Stomach (tissue), 9 donors: ENCODE results near the gene SYNGR3. TPM values are rescaled to one million over a fixed set of nuclear protein-coding genes. Genes with fewer than 3 reads are reported as not detected.

ENCODE experiments used
- DNase-seq, 2 donors: peaks; one replicate each; pipeline versions ENCODE4 v3.0.0 to v3.0.0-alpha.2; 2013 to 2019
- H3K27ac ChIP-seq, 5 donors: fragments of 200-600 bp in 4 of 5; sonication (generic) in 4 of 5; one replicate each; pipeline ENCODE4 v1.5.1; 2013 to 2019; ENCODE audit warnings: mild to moderate bottlenecking in 1 of 5, moderate library complexity in 1 of 5
- H3K27me3 ChIP-seq, 3 donors: fragments of 200-600 bp; sonication (generic); one replicate each; pipeline ENCODE4 v1.5.1; 2017 to 2019; ENCODE audit warnings: mixed run types in 1 of 3
- H3K36me3 ChIP-seq, 4 donors: fragments of 200-600 bp; sonication (generic); 1 replicate in 3 of 4; 2 replicates in 1 of 4; pipeline ENCODE4 v1.5.1; 2016 to 2019
- H3K4me1 ChIP-seq, 4 donors: fragments of 200-600 bp; sonication (generic); one replicate each; pipeline ENCODE4 v1.5.1; 2016 to 2019
- H3K4me3 ChIP-seq, 4 donors: fragments of 200-600 bp; sonication (generic) in 3 of 4; one replicate each; pipeline ENCODE4 v1.5.1; 2016 to 2019; ENCODE audit warnings: mild to moderate bottlenecking in 1 of 4
- H3K9me3 ChIP-seq, 4 donors: fragments of 200-600 bp; sonication (generic); one replicate each; pipeline ENCODE4 v1.5.1; 2016 to 2019
- EP300 ChIP-seq: sonication (generic); formaldehyde crosslinking; IDR thresholded peaks from one replicate; pipeline ENCODE4 v1.6.1; 2017; ENCODE audit warnings: antibody characterized with exemption
- POLR2A ChIP-seq, 4 donors: fragments of 450-650 bp; IDR thresholded peaks; one replicate each; pipeline ENCODE4 v1.6.1; 2016; ENCODE audit warnings: antibody characterized with exemption in 4 of 4, control low read depth in 2 of 4, mild to moderate bottlenecking in 1 of 4, moderate library complexity in 1 of 4
- POLR2AphosphoS5 ChIP-seq, 3 donors: sonication (generic); formaldehyde crosslinking; IDR thresholded peaks; one replicate each; pipeline ENCODE4 v1.6.1; 2016; ENCODE audit warnings: antibody characterized with exemption in 3 of 3
- WGBS, 5 donors: extraction: QIAGEN DNeasy Blood & Tissue Kit in 3 of 5; methylation state at CpG; one replicate each; pipeline versions ENCODE4 v1.1.5 to v1.1.7; 2013 to 2018; 5-methylcytosine and 5-hydroxymethylcytosine counted together
- intact Hi-C: fragments of 100-400 bp; cut with DNase I; formaldehyde crosslinking; loops from one replicate; pipeline ENCODE4 v1.15.1; 2023; ENCODE audit warnings: low total_unique reads
- polyA plus RNA-seq, 3 donors: library from polyadenylated mRNA; stranded (reverse); fragments of 200-250 nt; gene quantifications; one replicate each; pipeline ENCODE4 v1.2.3, GENCODE V29; 2013
- total RNA-seq, 5 donors: library from RNA; depleted of rRNA; stranded (reverse); fragments of >200 nt; gene quantifications; one replicate each; pipeline versions ENCODE4 v1.1.0 to v1.2.3, GENCODE V29; 2014 to 2016
- TF ChIP-seq, protein P1 (sequence below), 7 experiments: fragments of 450-650 bp in 4 of 7; fragments of 200-600 bp in 3 of 7; sonication (generic) in 3 of 7; IDR thresholded peaks; one replicate each; pipeline ENCODE4 v1.5.1; 2016 to 2019; ENCODE audit warnings: antibody characterized with exemption in 7 of 7, control low read depth in 2 of 7, mild to moderate bottlenecking in 1 of 7
- donor health status: healthy with polysubstance abuse.
- donor health status: Bipolar disorder and iron deficiency.
- donor health status: healthy.

SYNGR3 gene
- total and polyA plus RNA-seq, 8 donors = 1.3 to 1.7 TPM; not detected in 6

DNA sequence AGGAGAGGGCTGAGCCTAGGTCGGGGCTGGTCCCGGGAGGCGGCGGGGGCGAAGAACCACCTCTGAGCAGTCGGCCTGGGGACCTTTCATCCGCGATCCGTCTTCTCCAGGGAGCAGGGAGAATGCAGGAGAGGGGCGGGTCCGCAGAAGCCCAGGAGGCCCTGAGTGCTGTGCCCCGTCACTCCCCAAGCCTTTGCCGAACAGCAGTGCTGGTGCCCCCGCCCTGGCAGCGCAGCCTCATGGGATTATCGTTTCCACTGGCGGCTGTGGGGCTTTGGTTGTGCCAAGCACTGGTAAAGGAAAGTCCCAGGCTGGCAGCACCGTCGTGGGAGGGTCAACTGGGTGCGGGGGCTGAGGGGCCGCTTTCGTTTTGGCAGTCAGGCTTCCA is 17.3 kb upstream of the SYNGR3 start:
- Histone ChIP-seq H3K9me3 (no peaks in the 10 kb centered on the region), H3K27ac (peak overlapping the region in 3 of 5 donors; percentile 92 to 94 (median 92)), H3K4me1 (peaks cover 20 to 41% (median 31%) of the 10 kb centered on the region in 4 donors), H3K36me3 (peaks cover 34 to 38% (median 37%) of the 10 kb centered on the region in 4 donors), H3K4me3 (peak overlapping the region; percentile 97 to 100 (median 100)), H3K27me3 (peaks cover 0 to 34% (median 0%) of the 10 kb centered on the region in 3 donors)
- TF ChIP-seq POLR2A (IDR thresholded peaks at IDR 0.05) = no peak
- TF ChIP-seq, protein P1, sequence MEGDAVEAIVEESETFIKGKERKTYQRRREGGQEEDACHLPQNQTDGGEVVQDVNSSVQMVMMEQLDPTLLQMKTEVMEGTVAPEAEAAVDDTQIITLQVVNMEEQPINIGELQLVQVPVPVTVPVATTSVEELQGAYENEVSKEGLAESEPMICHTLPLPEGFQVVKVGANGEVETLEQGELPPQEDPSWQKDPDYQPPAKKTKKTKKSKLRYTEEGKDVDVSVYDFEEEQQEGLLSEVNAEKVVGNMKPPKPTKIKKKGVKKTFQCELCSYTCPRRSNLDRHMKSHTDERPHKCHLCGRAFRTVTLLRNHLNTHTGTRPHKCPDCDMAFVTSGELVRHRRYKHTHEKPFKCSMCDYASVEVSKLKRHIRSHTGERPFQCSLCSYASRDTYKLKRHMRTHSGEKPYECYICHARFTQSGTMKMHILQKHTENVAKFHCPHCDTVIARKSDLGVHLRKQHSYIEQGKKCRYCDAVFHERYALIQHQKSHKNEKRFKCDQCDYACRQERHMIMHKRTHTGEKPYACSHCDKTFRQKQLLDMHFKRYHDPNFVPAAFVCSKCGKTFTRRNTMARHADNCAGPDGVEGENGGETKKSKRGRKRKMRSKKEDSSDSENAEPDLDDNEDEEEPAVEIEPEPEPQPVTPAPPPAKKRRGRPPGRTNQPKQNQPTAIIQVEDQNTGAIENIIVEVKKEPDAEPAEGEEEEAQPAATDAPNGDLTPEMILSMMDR (IDR thresholded peaks at IDR 0.05) = no peak
- TF ChIP-seq EP300 = no peak
- no peak for TF ChIP-seq POLR2AphosphoS5 (IDR thresholded peaks at IDR 0.05)
- DNase-seq = peak in 1 of 2 donors; percentile 53
- intact Hi-C loops = no loop called here
- 1 to 5% (median 2%) methylated on average over 18 to 22 of the region's 22 CpGs for WGBS, 5 donors

DNA sequence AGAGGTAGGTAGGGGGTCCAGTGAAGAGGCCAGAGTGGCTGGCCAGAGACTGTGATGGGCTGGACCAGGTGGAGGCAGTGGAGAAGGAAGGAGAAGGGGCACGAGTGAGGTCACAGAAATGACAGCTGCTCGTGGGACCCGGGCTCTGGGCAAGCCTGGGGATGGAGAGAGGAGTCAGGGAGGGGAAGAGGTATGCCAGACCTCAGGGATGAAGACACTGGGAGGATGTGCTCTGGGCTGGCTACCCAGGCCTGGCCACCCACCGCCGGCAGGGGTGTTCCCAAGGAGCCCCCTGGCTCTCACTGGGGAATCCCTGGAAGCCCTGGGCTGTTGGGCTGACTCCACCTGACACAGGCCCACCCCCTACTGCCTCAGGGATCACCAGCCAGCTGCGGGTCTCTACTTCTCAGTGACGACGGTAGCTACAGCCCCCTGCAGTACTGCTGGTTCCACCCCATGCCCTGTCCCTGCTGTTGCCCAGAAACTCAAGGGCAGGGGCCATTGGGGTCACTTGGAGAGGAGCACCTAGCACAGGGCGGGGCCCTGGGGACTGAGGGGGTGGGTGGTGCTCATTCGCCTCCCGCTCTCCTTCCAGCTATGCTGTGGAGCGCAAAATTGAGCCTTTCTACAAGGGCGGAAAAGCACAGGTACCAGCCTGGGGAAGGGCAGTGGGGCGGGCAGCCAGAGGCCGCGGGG is 16.2 kb upstream of the SYNGR3 start:
- H3K4me3 ChIP-seq = peak overlapping the region in 2 of 4 donors; percentile 97 to 99
- no peak for TF ChIP-seq POLR2AphosphoS5 (IDR thresholded peaks at IDR 0.05)
- TF ChIP-seq, protein P1 (IDR thresholded peaks at IDR 0.05) = no peak
- no peak for TF ChIP-seq EP300
- TF ChIP-seq POLR2A (IDR thresholded peaks at IDR 0.05) = no peak
- intact Hi-C loops = no loop called here
- no peak for DNase-seq
- H3K9me3 ChIP-seq = no peaks in the 10 kb centered on the region
- H3K27ac ChIP-seq = no peak overlapping the region
- peaks cover 21 to 44% (median 36%) of the 10 kb centered on the region in 4 donors for H3K4me1 ChIP-seq
- WGBS, 5 donors = 89 to 93% (median 91%) methylated on average over 14 to 16 of the region's 16 CpGs
- H3K27me3 ChIP-seq = peaks cover 0 to 45% (median 3%) of the 10 kb centered on the region in 3 donors
- H3K36me3 ChIP-seq = peaks cover 43 to 49% (median 48%) of the 10 kb centered on the region in 4 donors

DNA sequence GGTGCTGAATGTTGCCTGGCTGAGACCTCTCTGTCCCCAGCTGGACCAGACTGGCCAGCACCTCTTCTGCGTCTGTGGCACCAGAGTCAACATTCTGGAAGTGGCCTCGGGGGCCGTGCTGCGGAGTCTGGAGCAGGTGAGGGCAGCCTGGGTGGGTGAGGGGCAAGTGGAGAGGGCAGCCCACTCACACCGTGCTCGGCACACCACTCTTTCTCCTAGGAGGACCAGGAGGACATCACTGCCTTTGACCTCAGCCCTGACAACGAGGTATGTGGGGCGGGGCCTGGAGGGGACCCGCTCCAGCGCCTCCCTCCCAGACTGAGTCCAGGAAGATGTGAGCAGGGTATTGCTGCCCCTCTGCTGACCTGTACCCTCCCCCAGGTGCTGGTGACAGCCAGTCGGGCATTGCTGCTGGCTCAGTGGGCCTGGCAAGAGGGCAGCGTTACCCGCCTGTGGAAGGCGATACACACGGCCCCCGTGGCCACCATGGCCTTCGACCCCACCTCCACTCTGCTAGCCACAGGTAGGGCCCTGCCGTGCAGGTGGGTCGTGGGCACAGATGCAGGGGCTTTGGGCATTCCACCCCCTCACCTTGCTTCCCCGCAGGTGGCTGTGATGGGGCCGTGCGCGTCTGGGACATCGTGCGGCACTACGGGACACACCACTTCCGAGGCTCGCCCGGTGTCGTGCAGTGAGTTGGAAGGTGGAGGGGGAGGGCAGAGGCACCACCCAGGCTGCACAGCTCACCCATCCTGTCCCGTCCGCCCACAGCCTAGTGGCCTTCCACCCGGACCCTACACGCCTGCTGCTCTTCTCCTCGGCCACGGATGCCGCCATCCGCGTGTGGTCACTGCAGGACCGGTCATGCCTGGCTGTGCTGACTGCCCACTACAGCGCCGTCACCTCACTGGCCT is 15.4 kb upstream of the SYNGR3 start:
- H3K36me3 ChIP-seq = peaks cover 43 to 53% (median 52%) of the 10 kb centered on the region in 4 donors
- no peak for DNase-seq

More for the DNA sequence above, 15.4 kb upstream of the SYNGR3 start:
- Histone ChIP-seq H3K4me1 (peaks cover 24 to 49% (median 44%) of the 10 kb centered on the region in 4 donors), H3K9me3 (no peaks in the 10 kb centered on the region), H3K4me3 (no peak overlapping the region), H3K27ac (no peak overlapping the region), H3K27me3 (peaks cover 0 to 53% (median 11%) of the 10 kb centered on the region in 3 donors)
- WGBS, 5 donors = 92 to 95% (median 93%) methylated on average over 30 to 42 of the region's 42 CpGs
- intact Hi-C loops = no loop called here
- TF ChIP-seq POLR2AphosphoS5 (IDR thresholded peaks at IDR 0.05) = no peak
- TF ChIP-seq, protein P1 (IDR thresholded peaks at IDR 0.05) = no peak
- no peak for TF ChIP-seq POLR2A (IDR thresholded peaks at IDR 0.05)
- TF ChIP-seq EP300 = no peak
